CD4-positive, alpha-beta T cell treated with Interferon gamma for 1 hour (primary cell): ENCODE measurements around the gene SLC25A52.
"Not testable (repeated sequence)": the region's sequence is repeated elsewhere in the genome, so short reads cannot be mapped to it uniquely, and the experiment has no call there.

Experiments used
- DNase-seq: peaks from one replicate; pipeline ENCODE4 v3.0.0-alpha.2; 2020

The SLC25A52 gene

DNA sequence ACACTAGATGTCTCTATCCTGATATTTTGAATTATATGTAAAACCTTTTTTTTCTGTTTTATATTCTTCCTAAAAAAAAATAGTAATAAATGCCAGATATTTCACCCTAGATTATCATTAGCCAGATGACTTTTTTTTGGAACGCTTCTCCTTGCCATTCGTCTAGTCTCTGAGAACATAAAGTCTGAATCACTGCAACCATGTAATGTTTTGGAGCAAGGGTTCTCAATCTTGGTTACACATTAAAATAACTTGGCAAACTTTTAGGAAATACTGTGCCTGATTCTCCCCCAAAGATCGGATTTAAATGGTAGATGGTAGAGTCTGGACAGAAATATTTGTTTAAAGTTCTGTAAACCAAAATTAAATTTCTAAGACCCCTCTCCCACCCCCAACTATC is 21.0 kb downstream of the SLC25A52 start:
- no peak for DNase-seq

DNA sequence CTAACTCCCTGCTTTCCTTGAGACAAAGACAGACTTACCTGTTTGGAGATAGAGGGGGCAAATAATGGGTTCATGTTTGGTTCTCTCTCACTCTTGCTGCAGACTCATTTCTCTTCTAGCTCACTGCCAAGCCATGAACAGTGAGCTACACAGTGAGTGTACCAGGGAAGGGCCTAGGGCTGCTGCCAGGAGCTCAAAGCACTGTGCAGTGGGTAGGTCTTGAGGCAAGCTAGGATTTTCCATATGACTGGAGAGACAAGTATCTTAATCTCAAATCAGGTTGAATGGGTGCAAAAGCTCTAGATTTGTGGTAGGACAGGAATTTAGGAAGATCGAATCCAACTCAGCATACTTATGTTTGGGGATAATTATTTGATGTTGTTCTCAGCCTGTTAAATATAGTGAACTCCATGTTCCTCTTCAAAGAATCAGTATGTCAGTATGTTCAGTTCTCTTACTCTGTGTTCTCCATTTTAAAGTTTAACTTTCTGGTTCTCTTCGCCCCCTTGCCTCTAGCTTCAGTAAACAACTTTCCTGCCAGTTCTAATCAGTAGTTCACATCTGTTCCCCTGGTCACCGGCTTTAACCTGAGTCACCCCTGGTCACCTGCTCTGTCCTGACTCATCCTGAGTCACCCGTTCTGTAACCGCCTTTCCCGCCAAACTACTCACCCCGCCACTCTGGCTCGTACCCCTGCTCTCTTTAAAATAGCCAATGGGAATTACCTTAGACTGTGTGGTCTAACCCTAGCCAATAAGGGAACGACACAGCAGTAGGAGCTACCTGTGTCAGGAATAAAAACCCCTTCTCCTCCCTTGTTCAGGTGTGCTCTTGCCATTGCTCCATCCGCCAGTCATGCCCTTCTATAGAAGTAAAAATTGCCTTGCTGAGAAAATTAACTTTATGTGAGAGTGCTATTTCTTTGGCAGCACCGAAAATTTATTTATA is 21.9 kb downstream of the SLC25A52 start:
- DNase-seq = no peak

DNA sequence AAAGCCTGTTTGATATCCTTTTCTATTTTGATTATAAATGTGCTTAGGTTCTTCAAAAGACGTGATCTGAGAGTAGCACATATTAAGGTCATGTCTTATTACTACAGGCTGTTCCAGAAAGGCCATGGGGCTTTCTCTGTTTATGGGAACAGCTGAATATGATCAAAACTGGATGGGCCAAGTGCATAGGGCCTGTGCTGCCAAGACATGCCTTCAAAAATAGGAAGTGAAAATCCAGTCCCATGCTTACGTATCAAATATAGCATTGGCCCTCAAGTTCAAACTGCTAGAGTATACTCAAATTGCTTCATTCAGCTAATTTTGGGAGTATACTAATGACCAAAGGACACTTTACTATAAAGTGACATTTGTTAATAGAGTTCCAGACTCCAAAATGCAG is 24.1 kb downstream of the SLC25A52 start:
- no peak for DNase-seq

DNA sequence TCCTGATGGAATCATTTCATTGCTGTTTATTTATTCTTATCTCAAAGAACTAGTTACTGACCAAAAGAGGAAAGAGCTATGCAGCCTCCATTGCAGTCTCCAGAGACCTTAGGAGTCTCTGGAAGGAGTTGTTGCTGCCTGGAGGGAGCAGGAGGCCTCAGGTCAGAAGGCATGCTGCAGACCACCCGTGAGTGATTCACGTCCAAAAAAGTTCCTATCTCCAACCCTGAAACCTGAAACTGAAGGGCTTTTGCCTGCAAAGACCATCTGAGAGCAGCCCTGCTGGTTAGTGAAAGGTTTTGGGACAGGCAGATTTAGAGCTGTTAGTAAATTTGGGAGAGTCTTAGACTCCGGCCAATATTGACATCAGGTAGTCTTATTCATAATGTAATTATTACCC is 29.1 kb downstream of the SLC25A52 start:
- no peak for DNase-seq

DNA sequence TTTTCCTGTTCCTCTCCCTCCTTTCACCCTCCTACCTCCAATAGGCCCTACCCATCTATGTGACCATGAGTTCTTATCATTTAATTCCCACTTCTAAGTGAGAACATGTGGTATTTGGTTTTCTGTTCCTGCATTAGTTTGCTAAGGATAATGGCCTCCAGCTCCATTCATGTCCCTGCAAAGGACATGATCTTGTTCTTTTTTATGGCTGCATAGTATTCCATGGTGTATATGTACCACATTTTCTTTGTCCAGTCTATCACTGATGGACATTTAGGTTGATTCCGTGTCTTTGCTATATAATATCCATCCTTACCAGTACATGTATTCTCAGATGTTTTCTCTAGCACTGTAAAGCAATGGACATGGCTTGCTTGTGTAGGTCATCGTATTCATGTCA is 31.5 kb downstream of the SLC25A52 start:
- not testable (repeated sequence) for DNase-seq

DNA sequence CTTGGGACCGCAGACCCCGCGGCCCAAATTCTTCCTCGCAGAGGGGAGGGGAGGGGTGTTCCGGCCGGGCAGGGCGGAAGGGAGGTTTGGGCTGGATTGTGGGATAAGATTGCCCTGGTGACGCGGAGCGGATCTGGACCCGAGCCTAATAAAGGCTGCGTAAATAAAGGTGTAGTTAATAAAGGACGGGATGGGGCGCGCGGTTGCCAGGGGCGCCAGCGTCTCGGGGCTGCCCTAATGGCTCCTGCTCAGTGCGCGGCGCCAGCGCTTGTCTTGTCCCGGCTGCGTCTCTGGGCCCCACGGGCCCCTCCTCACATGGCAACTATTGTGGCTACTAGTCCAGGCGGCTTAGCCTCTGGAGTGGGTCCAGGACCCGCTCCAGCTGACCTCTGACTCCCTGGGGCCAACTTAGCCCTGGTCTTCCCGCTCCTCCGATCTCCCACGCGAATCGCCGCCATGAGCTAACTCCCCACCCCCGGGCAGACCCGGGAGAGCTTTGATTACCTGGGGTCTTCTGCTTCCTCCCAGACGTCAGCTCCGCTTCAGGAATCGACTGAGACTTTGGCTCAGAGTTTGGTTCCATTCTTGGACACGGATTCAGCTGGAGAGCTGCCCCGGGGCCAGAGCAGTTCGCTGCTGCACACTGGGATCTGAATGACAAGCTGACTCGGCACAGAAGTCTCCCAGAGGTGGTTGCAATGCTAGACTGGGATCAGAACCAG is 36.5 kb downstream of the SLC25A52 start:
- no peak for DNase-seq

DNA sequence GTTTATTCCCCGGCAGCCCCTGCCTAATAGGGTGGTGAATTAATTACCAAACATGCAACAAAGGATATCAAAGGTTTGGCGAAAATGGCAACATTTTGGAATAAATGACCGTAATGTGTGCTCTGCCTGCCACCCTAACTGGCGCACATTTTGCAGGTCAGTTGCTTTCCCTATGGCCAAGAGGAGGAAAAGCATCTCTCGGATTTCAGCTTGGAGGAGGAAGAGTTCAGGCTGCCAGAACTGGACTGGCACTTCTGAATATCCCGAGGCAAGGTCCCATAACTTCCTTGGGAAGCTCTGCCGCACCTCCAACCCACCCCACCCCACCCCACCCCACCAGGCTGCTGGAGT is 37.1 kb downstream of the SLC25A52 start:
- no peak for DNase-seq

DNA sequence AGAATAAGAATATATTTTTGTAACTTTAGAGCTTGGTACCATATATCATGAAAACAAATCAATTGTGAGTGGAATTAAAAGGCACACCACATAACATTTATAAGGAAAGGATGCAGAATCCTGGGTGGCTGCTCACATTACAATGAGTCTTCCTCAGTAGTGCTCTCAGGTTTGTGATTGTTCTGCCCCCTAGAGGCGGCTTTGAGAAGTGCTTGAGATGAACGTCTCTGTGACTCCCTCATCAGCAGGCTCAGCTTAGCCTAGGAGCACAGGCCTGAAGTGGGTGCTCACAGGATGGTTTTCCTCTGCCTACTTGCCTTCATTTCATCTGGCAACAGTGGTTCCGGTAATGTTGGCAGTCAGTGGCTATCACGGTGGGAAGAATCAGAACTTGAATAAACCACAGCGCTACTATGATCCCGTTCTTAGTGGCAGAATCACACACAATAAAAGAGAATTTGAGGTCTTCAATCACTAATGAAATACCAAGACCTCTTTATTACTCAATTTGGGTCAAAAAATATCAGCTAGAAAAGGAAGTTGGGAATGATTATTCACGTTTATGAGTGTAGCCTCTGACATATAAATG is 38.2 kb downstream of the SLC25A52 start:
- peak; percentile 61 for DNase-seq

DNA sequence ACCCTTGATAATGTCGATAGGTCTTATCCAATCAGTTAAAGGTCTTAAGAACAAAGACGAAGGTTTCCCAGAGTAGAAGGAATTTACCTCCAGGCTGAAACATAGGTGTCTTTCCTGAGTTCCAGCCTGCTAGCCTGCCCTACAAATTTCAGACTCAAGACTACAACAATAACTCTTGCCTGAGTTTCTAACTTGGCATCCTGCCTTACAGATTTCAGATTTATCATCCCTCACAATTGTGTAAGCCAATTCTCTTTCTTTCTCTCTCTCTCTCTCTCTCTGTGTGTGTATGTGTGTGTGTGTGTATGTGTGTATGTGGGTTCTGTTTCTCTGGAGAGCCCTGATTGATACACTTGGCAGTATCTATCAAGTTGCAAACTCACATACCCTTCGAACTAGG is 39.1 kb downstream of the SLC25A52 start:
- no peak for DNase-seq

DNA sequence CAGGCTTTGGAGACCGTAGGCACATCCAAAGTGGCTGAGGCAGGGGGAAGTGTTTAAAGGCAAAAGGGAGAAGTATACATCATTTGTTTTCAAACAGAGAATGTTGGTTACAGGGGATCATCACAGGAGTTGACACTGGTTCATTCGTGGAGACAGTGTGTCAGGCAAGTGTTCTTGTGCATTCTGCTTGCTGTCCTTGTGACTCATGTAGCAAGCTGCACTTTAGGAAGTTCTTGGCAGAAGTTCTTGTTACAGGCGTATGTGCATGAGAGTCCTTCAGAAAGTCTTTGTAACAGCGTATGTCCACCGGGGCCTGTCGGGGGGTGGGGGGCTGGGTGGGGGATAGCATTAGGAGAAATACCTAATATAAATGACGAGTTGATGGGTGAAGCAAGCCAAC is 39.8 kb downstream of the SLC25A52 start:
- DNase-seq = no peak

DNA sequence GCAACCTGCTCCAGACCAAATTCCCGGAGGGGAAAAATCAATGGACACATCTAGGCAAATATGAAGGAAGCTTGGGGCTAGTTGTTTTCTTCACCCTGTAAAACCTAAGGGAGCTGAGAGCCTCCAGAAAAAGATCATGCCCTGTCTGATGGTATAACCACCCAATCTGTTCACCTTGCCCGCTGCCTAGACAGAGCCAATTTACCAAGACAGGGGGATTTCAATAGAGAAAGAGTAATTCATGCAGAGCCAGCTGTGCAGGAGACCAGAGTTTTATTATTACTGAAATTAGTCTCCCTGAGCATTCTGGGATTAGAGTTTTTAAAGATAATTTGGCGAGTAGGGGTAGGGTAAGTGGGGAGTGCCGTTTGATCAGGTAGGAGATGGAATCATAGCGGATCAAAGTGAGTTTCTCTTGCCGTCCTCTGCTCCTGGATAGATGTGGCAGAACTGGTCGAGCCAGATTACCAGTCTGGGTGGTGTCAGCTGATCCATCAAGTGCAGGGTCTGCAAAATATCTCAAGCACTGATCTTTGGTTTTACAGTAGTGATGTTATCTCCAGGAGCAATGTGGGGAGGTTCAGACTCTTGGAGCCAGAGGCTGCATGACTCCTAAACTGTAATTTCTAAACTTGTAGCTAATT is 41.2 kb downstream of the SLC25A52 start:
- no peak for DNase-seq

DNA sequence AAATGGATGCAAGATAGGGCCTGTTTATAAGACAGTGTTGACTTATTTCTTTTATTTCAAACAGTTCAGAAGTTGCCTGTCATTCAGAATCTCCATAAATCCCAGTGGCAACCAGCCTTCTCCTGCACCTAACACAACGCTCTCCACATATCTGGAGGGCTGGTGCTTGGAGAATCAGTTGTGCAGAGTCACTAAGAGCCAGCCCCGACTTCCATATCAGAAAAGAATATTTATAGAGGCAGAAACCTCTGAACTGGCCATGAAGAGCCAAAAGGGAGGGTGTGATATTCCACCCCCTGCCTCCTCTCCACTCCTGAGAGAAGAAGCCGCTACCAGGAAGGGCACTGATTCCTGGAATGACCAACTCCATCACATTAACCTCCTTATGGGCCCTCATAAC is 42.3 kb downstream of the SLC25A52 start:
- no peak for DNase-seq

DNA sequence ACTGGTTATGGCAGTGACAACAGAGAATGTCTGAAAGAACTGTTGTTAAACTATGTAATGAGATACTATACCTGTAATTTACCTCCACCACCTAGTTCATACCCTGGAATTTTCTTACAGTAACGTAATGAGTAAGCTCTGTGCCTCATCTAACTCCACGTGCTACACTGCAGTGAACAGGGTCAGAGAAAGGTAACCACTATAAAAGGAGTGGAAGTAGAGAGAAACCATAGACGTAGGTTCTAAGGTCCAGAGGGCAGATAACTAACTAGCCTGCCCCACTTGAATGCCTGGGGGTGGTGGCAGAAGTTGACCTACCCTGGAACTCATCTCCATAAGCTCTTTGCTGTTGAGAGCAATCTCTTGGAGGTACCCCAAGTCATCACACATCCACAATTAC is 44.3 kb downstream of the SLC25A52 start:
- no peak for DNase-seq

DNA sequence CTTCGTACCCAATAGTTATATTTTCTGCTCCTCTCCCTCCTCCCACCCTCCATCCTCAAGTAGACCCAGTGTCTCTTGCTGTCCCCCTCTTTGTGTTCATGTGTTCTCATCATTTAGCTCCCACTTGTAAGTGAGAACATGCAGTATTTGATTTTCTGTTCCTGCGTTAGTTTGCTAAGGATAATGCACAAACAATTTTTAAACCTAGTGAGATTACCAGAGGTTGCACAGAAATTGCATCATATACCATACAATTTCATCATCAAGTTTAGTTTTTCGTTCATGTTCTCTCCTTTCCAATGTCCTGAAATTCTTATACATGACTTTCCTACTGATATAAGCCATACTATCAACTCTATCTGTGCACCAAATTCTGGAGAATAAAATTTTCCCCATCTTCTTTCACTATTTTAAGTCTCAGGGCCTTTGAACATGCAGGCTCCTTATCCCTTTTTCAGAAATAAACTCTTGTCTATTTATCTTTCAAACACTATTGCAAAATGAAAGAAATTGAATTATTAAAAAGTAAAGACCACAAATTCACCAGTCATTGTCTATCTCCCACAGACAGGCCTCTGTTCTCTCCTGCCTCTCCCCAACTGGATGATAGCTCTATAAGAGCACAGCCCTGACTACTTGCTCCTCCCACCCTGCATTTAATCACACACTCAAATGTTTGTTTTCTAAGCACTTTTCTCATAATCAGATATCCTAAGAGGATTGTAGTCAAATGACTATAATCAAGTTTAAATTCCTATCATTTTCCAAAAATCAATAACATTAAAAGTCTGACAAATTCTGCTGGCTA is 49.1 kb downstream of the SLC25A52 start:
- DNase-seq = no peak

DNA sequence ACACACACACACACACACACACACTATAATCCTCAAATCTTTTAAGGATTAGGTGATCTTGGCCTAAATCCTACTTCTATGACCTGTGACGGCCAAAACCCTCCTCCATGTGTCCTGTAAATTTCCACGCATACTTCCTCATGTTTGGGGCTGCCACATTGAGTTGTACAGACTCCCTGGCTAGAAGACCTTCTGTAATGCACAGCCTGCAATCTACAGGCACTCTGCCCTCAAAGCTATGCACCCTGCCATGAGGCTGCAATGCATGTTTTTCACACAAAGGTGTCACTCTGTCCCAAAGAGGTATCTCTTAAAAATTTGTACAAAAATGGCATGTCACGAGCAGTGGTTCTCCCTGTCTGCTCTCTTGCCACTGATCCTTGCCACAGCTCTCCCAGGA is 49.9 kb downstream of the SLC25A52 start:
- DNase-seq = no peak
